Spinal cord (tissue), 10 donors: ENCODE results near the gene DEPP1. TPM values are rescaled to one million over a fixed set of nuclear protein-coding genes. Genes with fewer than 3 reads are reported as not detected.

ENCODE experiments used
- DNase-seq, 6 donors: peaks; one replicate each; pipeline versions ENCODE4 v3.0.0 to v3.0.0-alpha.2; 2013 to 2015; ENCODE audit warnings: low spot score in 6 of 6, low read depth in 4 of 6
- H3K27ac ChIP-seq: one replicate; pipeline ENCODE4 v1.5.1; 2013; ENCODE audit warnings: low read depth, low read length, control low read depth
- H3K27me3 ChIP-seq: one replicate; pipeline ENCODE4 v1.6.1; 2013; ENCODE audit warnings: low read length; ENCODE audit not compliant: control insufficient read depth, insufficient read depth
- H3K36me3 ChIP-seq: one replicate; pipeline ENCODE4 v1.6.1; 2013; ENCODE audit warnings: low read length; ENCODE audit not compliant: control insufficient read depth, insufficient read depth
- H3K4me1 ChIP-seq: one replicate; pipeline ENCODE4 v1.6.1; 2013; ENCODE audit warnings: low read length; ENCODE audit not compliant: control insufficient read depth, insufficient read depth
- H3K4me3 ChIP-seq: one replicate; pipeline ENCODE4 v1.5.1; 2013; ENCODE audit warnings: low read depth, low read length, control low read depth
- H3K9me3 ChIP-seq: one replicate; pipeline ENCODE4 v1.6.1; 2013; ENCODE audit warnings: low read length; ENCODE audit not compliant: control insufficient read depth, insufficient read depth
- WGBS: methylation state at CpG from one replicate; pipeline ENCODE4 v1.1.5; 2013; ENCODE audit warnings: missing lambda C conversion rate; ENCODE audit not compliant: insufficient coverage; 5-methylcytosine and 5-hydroxymethylcytosine counted together
- polyA plus RNA-seq, 2 donors: library from polyadenylated mRNA; unstranded; fragments of 120-200 nt; gene quantifications; one replicate each; pipeline ENCODE4 v1.2.1, GENCODE V29; 2013; ENCODE audit not compliant: insufficient read length in 2 of 2
- total RNA-seq, 2 donors: library from RNA; depleted of rRNA in 1 of 2; stranded (reverse); fragments of 120-200 nt in 1 of 2; fragments of >200 nt in 1 of 2; gene quantifications; one replicate each; pipeline versions ENCODE4 v1.2.3 to v1.2.4, GENCODE V29; 2013 to 2014
- donor health status: healthy.

The DEPP1 gene
- total and polyA plus RNA-seq, 4 donors: 8.1 to 25.2 (median 13.9) TPM

DNA sequence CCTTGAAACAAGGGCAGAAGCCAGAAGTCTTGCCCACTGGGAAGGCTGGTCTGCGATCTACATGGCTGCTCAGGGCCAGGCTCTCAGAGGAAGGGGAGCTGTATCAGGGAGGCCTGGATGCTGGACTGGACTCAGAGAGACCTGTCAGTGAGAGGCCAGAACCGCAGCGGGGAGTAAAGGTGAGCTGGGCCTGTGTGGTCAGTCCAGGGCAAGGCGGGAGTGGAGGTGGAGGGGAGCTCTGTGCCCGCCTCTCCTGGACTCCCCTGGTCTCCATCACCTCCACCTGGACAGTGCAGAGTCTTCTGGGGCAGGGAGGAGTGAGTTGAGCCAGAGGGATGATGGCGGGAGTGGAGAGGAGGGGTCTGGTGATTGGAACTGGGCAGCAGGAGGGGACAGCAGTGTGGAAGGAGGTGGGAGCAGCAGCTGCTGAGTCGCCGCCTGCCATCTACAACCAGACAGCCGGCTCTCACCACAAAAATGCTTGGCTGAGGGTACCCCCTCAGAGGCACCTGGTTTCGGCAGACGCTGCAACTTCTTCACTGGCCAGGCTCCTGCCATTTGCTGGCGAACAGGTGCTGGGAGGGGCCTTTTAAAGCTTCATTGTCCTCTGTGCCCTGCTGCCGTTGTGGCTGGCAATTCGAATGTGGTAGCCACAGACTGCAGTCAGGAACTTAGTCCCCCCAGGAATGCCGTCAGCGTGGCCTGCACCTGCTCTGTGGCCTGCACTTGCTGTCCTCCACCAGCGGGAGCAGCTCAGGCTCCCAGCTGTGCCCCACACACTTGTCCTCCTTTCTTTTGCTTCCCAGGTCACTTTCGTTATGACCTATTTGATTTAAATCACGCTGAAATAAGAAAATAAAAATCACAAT, 15.5 kb downstream of the DEPP1 start:
- H3K4me3 ChIP-seq: no peak overlapping the region
- WGBS: 44% methylated on average over 15 of the region's 19 CpGs
- H3K36me3 ChIP-seq: peaks cover 9% of the 10 kb centered on the region
- peak overlapping the region; percentile 94 for H3K27ac ChIP-seq
- no peaks in the 10 kb centered on the region for H3K9me3 ChIP-seq
- peaks cover 82% of the 10 kb centered on the region for H3K4me1 ChIP-seq
- H3K27me3 ChIP-seq: no peaks in the 10 kb centered on the region
- peak in 2 of 6 donors; percentile 52 to 61 for DNase-seq

DNA sequence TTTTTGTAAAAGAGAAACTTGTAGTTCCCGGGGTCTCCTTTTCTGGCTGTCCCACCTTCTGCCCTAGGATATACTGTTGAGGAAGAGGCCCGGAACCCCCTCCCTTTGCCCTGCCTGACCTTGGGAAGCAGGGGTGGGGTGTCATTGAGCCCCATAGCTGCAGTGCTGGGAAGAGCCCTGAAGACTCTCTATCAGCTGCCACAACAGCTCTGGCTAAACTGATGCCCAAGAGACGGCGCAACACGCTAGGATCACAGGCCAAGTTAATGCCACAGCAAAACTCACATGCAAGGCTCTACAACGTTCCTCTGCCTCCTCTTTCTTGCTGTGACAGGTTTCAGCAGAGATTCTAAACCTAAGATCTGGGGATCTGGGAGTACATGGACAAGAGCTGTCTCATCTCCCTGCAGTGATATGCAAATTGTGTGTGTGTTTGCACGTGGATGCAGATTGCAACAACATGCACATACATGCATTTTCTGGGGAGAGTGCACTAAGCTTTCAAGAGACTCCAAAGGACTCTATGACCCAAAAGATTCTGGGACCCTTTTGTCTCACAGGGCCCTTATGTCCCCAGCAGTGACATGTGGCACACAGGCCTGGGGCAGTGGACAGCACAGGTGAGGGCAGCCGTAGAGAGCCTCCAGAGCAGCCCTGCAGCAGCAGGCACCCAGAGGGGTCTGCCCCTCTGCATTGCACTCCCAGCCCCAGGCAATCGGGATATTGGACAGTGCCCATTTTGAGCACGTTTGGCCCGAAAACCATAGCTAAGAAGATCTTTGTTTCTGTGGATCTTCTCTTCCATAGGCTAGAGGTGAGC, 16.5 kb downstream of the DEPP1 start:
- no peaks in the 10 kb centered on the region for H3K9me3 ChIP-seq
- peaks cover 72% of the 10 kb centered on the region for H3K4me1 ChIP-seq
- no peak for DNase-seq
- 73% methylated on average over 9 of the region's 11 CpGs for WGBS
- peaks cover 9% of the 10 kb centered on the region for H3K36me3 ChIP-seq
- peak overlapping the region; percentile 94 for H3K27ac ChIP-seq
- no peak overlapping the region for H3K4me3 ChIP-seq
- no peaks in the 10 kb centered on the region for H3K27me3 ChIP-seq

DNA sequence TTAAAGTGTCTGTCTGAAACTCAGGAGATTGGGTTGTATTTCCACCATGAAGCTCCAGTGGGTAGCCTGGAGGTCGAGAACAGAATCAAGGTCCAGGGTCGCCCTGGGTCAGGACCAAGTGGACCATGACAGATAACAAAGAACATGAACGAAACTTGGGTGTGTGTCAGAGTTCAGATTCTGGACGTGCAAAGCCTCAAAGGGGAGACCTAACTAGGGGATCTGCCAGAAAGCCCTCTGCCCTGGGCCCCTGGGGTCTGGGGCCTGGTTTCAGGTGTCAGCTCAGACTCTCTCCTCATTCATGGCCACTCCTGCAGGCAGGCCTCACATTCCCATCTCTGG, 17.4 kb downstream of the DEPP1 start:
- H3K27me3 ChIP-seq: no peaks in the 10 kb centered on the region
- WGBS: 70% methylated on average over 4 of the region's 4 CpGs
- peak overlapping the region; percentile 65 for H3K27ac ChIP-seq
- peaks cover 9% of the 10 kb centered on the region for H3K36me3 ChIP-seq
- H3K9me3 ChIP-seq: no peaks in the 10 kb centered on the region
- no peak for DNase-seq
- H3K4me3 ChIP-seq: no peak overlapping the region
- H3K4me1 ChIP-seq: peaks cover 68% of the 10 kb centered on the region

DNA sequence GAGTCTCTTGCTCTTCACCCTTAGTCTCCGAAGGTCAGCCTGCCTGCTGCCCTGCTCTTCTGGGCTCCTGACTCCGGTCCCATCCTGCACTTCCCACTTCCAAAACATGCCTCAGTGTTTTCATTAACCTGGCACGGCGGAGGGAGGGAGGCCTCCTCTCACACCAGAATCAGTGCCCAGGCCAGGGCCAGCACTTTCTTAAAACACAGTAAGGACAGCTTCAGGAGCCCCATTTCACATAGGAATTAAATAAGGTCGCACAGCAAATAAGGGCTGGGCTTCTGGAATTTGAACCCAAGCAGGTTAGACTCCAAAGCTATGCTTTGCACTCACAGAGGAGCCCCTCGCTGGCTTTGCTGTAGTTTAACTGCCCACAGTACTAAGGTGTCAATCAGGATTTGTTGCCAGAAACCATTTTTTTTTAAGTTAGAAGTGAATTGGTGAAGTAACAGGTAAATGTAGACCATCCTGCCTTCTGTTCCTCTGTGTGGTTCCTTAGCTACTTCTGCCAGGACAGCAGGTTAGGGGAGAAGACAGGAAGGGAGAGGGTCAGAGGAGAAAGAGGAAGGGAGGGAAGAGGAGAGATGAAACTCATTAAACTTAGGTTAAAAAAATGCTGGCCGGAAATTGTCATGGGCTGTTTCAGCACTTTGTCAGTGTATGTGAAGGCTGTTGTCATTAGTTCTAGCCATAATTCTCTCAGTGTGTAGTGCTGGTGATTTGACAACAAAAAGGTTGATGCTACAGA, 18.0 kb downstream of the DEPP1 start:
- Histone ChIP-seq H3K4me3 (peak overlapping the region; percentile 89), H3K27ac (peak overlapping the region; percentile 65), H3K36me3 (peaks cover 9% of the 10 kb centered on the region), H3K9me3 (no peaks in the 10 kb centered on the region), H3K27me3 (no peaks in the 10 kb centered on the region), H3K4me1 (peaks cover 62% of the 10 kb centered on the region)
- WGBS: 86% methylated on average over 3 of the region's 7 CpGs
- DNase-seq: no peak

DNA sequence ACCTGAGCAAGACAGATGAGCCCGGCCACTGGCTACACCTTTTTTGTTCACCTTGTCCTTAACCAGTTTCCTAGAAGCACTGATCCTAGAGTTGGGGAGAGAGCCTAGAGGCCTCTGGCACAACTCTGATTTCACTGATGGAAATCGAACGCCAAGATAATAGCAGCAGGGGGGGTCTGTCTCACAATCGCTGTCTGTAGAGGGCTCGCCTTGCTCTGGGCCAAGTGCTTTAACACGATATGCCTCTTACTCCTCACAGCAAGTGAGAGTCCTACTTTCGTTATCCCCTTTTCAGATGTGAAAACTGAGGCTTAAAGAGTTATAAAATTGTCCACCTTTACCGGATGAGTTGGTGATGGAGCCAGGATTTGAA, 18.5 kb downstream of the DEPP1 start:
- peak overlapping the region; percentile 89 for H3K4me3 ChIP-seq
- peaks cover 9% of the 10 kb centered on the region for H3K36me3 ChIP-seq
- peaks cover 57% of the 10 kb centered on the region for H3K4me1 ChIP-seq
- H3K27ac ChIP-seq: peak overlapping the region; percentile 65
- H3K9me3 ChIP-seq: no peaks in the 10 kb centered on the region
- no peaks in the 10 kb centered on the region for H3K27me3 ChIP-seq
- DNase-seq: no peak
- 29% methylated on average over 5 of the region's 8 CpGs for WGBS

DNA sequence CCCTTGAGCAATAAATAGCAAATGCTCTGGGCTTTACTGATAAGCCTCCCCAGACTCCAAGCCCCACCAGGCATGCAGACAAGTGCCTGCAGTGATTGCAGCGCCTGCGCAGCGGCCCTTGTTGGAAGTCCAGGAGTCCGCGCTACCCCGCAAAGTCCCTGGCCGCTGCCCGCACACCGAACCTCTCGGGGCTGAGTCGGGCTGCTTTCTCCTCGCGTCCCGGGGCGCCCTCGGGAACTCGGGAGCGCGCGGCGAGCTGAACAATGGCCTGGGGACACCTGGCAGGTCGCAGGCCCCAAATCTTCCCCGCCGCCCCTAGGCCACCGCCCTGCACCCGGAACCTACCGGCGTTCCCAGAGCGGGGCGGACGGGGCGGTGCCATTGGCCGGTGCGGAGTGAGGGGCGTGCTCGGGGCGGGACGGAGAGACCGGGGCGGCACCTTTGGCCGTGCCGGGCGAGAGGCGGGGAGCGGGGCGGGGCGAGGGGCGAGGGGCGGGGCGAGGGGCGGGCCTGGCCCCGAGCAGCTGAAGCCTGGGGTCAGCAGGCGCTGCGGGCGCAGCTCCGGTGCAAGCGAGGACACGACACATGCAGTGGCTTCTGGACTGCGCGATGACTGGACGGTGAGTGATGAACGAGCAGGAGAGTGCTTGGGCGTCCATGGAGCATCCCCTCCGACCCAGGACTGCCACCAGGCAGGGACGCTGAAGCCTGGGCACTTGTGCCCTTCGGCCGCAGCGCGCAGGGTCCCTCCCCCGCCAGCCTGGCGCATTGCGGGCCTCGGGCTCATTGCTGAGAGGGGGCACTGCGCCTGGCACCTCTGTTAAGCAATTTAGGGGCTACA, 19.1 kb downstream of the DEPP1 start, which contains the start of gene RASSF4:
Gene RASSF4, plus strand, starts transcription at position 556 of the 841 bp plus-strand sequence. CDS start 10,401 bp downstream, outside the sequence.
- under 1% methylated on average over 69 of the region's 74 CpGs for WGBS
- peak within 1 kb of the TSS; percentile 87 for H3K27ac ChIP-seq
- peaks cover 9% of the 10 kb centered on the region for H3K36me3 ChIP-seq
- H3K27me3 ChIP-seq: no peaks in the 10 kb centered on the region
- peak within 1 kb of the TSS; percentile 89 for H3K4me3 ChIP-seq
- DNase-seq: peak in 4 of 6 donors; percentile 74 to 94 (median 86)
- no peaks in the 10 kb centered on the region for H3K9me3 ChIP-seq
- peaks cover 55% of the 10 kb centered on the region for H3K4me1 ChIP-seq

DNA sequence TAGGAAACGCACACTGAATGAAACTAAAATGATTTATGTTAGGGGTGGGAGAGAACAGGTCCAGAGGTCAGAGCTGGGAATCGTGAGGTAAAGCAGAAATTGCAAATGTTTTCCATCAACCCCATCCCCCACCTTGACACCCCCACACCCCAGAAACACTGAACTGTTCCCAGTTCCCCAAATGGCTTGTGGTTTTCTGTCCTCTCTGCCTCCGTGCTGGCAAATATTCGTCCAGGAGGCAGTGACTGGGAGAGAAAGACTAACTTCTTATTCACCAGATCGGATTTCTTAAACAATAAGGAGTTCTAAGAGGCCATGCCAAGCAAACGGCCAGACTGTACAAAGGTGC, 19.7 kb downstream of the DEPP1 start:
- H3K4me3 ChIP-seq: peak overlapping the region; percentile 89
- H3K27me3 ChIP-seq: no peaks in the 10 kb centered on the region
- 0% methylated on average over 4 of the region's 6 CpGs for WGBS
- H3K9me3 ChIP-seq: no peaks in the 10 kb centered on the region
- H3K27ac ChIP-seq: peak overlapping the region; percentile 87
- H3K36me3 ChIP-seq: peaks cover 9% of the 10 kb centered on the region
- peaks cover 50% of the 10 kb centered on the region for H3K4me1 ChIP-seq
- DNase-seq: no peak

DNA sequence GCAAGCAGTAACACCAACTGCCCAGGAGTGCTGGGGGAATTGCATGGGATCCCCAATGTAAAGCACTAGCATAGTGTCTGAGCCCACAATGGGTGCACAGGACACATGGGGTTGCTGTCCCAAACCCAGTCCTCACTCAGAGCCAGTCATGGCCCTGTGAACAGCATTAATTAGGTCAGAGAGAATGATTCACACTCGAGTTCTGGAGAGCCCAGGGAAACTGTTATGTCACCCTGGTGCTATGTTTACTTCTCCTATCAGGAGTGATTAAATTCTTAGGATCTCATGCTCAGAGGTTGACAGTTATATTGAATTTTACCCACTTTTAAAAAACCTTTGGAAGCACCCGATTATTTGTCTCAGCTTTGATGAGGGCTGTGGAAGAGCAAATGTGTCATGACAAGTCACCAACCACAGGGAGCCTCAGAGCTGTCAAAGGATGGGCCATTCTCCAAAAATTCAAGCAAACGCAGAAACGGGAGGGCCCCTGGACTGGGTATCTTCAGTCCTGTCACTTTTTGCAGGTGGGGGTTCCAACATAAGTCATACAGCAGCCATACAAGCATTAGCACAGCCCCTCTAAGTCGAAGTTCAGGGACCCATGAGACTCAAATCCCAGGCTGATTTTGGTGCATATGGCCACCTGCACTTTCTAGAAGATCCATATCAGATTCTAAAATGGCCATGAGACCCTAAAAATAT, 20.3 kb downstream of the DEPP1 start:
- peaks cover 9% of the 10 kb centered on the region for H3K36me3 ChIP-seq
- H3K9me3 ChIP-seq: no peaks in the 10 kb centered on the region
- no peak overlapping the region for H3K27ac ChIP-seq
- no peaks in the 10 kb centered on the region for H3K27me3 ChIP-seq
- 53% methylated on average over 3 of the region's 5 CpGs for WGBS
- DNase-seq: no peak
- peak overlapping the region; percentile 89 for H3K4me3 ChIP-seq
- H3K4me1 ChIP-seq: peaks cover 44% of the 10 kb centered on the region
